NCI-H524 treated with DMSO at 0.1 percent for 48 hours (cell line): Measurements from ENCODE around the gene GMCL1.
"Not testable (repeated sequence)": the region's sequence is repeated elsewhere in the genome, so short reads cannot be mapped to it uniquely, and the experiment has no call there.

Experiments used
- DNase-seq: peaks from one replicate; lab custom pipeline; 2025; lab: John Stamatoyannopoulos, UW

GMCL1 gene

GRCh38 chr2:69848186-69848790 lies 18.8 kb downstream of the GMCL1 start:
- no peak for DNase-seq

GRCh38 chr2:69858261-69858660 lies 28.8 kb downstream of the GMCL1 start:
- DNase-seq = no peak

- no peak for DNase-seq
Measured at GRCh38 chr2:69863298-69863697, 33.8 kb downstream of the GMCL1 start.

DNA sequence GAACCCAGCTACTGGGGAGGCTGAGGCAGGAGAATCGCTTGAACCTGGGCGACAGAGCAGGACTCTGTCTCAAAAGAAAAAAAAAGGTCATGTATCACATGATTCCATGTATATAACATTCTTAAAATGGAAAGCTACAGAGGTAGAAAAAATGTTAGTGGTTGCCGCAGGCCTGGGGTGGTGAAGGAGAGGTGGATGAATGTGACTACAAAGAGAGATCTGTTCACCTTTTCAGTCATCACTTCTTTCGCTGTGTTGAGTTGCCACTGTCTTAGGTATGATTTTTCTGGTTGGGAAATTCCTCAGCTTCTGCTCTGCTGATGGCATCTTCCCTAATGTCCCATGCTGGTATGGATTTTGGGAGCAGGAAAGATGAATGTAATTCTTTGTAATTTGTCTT lies 59.0 kb downstream of the GMCL1 start:
- DNase-seq = no peak

- DNase-seq = no peak
Measured at GRCh38 chr2:69889302-69889701, 59.8 kb downstream of the GMCL1 start.

GRCh38 chr2:69890881-69891280 lies 61.4 kb downstream of the GMCL1 start:
- DNase-seq = no peak

DNA sequence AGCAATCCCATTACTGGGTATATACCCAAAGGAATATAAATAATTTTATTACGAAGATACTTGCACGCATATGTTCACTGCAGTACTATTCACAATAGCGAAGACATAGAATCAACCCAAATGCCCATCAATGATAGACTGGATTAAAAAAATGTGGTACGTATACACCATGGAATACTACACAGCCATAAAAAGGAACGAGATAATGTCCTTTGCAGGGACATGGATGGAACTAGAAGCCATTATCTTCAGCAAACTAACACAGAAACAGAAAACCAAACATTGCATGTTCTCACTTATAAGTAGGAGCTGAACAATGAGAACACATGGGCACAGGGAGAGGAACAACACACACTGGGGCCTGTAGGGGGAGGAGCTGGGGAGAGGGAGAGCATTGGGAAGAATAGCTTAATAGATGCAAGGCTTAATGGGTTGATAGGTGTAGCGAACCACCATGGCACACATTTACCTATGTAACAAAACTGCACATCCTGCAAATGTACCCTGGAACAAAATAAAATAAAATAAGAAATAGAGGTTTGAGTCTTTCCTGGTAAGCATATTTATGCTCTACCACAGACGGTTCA lies 63.5 kb downstream of the GMCL1 start:
- DNase-seq = not testable (repeated sequence)

GRCh38 chr2:69893684-69894551 lies 64.5 kb downstream of the GMCL1 start, which contains the start of gene SNRNP27:
SNRNP27 (plus strand) TSS chr2:69893956; CDS start chr2:69893985, 29 bp downstream.
- peak; percentile 11 for DNase-seq

DNA sequence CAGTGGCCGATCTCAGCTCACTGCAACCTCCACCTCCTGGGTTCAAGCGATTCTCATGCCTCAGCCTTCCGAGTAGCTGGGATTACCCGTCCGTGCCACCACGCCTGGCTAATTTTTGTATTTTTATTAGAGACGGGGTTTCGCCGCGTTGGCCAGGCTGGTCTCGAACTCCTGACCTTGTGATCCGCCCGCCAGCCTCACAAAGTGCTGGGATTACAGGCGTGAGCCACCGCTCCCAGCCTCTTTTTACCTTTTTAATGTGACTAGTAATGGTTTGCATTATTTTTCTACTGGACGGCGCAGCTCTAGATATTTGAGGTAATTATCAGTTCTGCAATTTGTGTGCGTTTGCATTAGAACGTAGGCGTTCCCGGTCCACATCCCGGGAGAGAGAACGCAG lies 65.3 kb downstream of the GMCL1 start:
- DNase-seq = not testable (repeated sequence)

- no peak for DNase-seq
Measured at GRCh38 chr2:69902213-69902922, 72.9 kb downstream of the GMCL1 start.

- no peak for DNase-seq
Measured at GRCh38 chr2:69907216-69907615, 77.8 kb downstream of the GMCL1 start.

DNA sequence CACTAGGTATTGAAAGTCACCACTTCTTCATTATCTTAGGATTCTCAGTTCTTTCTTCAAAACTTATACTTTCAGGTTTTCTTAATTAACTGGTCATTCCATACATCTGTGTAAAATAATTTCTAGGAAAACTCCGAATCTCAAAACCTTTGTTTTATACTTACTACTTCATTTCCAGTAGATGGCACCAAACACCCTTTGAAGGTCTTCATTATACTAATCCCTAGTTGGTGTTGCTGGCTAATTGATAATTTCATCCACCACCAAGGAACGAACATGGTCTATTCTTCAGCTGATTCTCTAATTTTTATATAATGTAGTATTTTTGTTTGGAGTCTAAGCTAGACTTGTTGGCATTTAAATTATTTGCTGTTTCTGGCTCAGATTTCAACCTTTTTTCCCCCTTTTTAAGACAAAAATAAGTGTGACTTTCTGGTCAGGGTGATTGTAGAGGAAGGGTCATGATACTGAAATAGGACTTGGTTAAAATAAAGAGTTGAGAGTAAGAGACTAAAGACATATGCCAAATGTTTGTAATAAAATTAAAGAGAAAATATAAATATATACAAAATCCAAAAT lies 82.6 kb downstream of the GMCL1 start:
- no peak for DNase-seq

- DNase-seq = peak; percentile 98
Measured at GRCh38 chr2:69914164-69914949, 84.9 kb downstream of the GMCL1 start.

GRCh38 chr2:69914950-69915945 lies 85.8 kb downstream of the GMCL1 start, which contains the start of gene MXD1:
MXD1 (plus strand) TSS chr2:69915109; CDS start chr2:69915331, 222 bp downstream.
- DNase-seq = no peak

DNA sequence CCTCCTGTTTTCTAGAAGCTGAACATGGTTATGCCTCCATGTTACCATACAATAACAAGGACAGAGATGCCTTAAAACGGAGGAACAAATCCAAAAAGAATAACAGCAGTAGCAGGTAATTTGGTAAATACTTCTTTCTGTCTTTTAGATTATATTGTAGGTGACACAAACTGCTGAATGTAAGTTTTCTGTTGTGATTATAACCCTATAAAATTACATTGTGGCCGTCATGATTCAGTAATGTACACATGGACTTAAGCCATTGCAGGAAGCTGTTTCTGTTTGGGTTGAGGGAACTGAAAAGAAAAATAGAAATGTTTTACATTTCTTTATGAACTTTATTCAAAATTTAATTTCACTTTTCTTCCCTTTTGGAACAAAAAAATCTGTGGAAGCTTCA lies 86.6 kb downstream of the GMCL1 start:
- no peak for DNase-seq

DNA sequence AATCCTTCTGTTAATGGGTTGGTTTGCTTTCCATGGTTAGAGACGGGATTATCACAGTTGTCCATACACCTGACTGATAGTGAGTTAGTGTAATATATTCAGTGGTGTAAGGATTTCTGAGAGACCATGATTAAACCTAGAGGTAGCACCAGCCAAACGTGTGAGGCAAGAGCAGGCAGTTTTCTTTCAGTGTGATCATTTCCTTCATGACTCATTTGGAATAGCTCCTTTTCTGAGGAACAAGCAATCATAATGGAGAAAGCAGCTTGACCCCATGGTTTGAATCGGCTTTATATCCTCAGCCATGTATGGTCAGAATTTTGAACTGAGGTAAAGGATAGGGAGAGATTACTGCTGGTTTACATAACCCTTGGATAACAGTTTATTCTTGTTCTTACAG lies 88.4 kb downstream of the GMCL1 start:
- DNase-seq = no peak

- DNase-seq = no peak
Measured at GRCh38 chr2:69918401-69918800, 88.9 kb downstream of the GMCL1 start.

DNA sequence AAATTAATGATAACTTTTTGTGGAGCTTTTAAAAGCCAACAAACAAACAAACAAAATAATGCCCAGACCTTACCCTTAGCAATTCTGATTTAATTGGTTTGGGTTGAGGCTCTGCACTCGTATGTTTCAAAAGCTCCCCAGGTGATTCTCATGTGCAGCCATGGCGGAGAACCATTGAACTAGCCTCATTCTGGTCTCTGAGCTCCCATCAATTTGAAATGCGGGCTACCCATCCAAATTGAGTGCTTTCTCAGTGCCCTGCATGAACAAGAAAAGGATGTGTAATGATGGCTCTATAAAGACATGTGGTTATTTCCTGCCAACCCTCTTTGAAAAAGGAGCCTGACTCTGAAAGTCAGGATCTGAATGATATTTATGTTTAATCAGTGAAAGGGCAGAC lies 93.7 kb downstream of the GMCL1 start:
- no peak for DNase-seq

- DNase-seq = no peak
Measured at GRCh38 chr2:69926849-69927515, 97.5 kb downstream of the GMCL1 start.
